NCI-H128 (cell line): Measurements from ENCODE around the gene POLRMT.

Experiments
- DNase-seq: peaks from one replicate; lab custom pipeline; 2025; ENCODE audit not compliant: unreplicated experiment; lab: John Stamatoyannopoulos, UW

The POLRMT gene

DNA sequence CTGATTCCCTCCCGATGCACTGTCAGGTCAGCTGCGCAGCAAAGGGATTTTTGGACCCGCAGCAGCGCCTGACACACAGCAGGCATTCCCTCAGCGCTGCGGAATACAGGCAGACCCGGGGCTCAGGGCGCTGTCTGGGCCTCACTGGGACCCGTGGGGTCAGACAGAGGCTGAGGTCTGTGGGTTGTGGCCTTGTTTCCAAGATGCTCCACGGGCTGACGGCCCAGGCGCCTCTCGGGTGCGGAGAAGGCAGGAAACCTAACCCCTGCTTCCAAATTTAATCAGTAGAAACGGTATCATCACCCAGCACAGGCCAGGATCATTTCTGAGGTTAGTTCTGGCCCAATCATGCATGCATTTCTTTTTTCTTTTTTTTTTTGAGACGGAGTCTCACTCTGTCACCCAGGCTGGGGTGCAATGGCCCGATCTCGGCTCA lies 30.4 kb upstream of the POLRMT start:
- DNase-seq, result no peak

DNA sequence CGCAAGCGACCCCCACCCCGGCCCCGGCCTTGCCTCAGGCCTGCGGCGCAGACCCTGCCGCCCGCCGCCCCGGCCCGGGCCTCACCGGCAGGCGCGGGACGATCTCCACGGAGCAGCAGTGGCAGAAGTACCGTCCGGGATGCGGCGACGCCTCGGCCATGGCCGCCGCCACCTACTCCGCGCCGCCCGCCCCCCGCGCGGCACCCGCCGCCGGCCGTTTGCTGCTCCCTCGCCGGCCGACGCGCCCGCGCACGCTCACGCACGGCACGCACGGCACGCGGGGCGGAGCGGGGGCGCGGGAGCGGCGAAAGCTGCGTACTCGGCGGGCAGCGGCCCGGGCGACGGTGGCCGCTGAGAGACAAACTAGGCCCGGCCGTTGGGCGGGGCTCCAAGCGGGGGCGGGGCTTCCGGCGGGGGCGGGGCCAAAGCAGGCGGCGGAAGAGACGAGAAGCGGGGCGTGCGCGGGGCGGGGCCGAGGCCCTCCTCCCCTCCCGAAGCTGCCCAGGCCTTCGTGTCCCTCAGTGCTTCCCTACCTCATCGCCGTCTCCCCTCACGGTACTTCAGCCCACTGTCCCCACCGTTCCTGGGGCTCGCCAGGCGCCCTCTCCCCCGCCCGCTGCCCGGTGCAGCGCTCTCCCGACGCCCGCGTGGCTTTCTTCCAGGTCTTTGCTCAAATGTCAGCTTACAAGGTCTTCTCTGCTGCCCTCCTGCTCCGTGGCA lies 29.8 kb upstream of the POLRMT start, which contains the start of gene RNF126:
TSS of gene RNF126 (minus strand) at position 253 of the 720 bp plus-strand sequence. CDS start at position 160, 93 bp downstream.
- DNase-seq, result peak; percentile 79

DNA sequence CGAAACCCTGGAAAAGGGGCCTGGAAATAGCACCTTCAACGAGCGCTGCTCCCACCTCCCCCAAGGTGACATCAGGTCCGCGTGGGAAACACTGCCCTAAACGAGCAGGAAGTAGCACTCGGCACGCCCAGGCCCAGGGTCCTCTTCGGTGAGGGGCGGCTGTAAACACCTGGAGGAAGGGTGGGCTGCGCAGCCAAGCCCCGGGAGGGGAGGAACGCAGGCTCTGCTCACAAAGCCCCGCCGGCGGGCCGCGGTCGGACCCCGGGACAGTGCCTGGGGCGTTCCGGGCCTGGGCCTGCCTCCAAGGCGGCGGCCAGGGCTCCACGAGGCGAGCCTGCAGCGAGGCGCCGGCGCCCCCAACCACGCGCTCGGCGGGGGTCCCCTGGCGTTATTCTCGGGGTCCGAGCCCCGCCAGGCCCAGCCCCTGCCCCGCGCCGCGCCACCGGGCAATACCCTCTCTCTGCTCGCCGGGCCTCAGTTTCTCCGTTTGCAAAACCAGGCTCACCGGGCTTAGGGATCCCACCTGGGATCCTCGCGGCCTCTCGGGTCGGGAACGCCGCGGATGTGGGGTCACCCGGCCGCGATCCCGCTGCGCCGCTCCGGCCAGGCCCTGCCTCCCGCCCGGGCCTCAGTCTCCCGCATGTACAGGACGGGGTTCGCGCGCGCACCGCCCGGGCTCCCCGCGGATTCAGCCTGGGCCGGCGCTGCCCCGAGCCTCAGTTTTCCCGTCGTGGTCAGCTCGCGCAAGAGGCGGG lies 29.0 kb upstream of the POLRMT start:
- no peak for DNase-seq

DNA sequence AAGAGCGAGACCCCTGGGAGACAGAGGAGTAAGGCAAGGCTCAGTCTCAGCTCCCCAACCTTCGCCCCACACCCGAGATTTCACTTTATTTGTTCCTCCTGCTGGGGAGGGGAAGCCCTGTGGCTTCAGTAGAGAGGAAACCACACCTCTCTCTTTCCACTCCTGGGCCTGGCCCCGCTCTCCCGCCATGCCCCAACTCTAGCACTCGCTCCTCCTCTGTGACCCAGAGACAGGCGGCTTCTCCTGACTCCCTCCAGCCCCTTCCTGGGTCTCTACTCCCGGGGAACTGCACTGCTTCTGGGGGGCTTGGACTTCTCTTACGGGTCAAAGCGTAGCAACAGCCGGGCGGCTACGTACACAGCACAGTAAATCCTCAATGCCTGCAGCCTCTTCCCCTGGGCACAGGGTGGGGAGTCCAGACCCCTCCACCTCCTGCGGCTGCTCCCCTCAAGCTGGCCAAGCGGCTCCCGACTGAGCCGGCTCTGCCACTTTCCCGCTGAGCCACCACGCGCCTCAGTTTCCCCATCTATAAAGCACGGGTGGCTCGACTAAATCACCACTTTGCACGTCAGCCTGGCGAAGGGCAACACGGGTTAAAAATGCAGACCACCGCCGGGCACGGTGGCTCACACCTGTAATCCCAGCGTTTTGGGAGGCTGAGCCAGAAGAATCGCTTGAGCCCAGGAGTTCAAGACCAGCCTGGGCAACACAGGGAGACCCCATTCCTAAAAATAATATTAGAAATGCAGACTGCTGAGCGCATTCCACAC lies 28.3 kb upstream of the POLRMT start:
- DNase-seq, result no peak

DNA sequence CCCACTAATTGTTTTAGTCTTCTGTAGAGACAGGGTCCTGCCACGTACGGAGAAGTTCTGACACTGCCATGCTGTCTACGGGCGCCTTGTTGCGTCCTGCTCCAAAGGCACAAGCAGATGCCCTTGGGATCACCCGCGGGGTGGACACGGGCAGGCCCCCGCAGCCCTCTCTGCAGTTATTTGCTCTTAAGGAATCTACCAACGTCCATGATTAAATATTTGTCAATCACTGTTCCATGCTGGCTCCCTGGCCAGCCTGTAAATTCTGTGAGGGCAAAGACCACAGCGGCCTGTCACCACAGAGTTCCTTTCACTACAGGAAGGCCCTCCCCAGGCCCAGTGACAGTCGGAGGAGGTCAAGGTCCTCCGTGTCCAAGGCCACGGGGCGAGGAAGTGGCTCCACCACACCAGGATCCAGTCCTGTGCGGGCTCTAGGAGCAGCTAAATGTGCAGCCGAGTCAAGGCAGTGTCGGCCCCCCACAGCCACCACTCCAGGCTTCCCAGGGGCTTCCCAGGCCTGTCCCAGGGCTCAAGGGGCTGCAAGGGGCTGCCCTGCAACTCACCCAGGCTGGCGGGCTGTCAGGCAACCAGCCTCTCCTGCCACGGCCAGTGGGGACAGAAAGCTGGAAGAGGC lies 27.6 kb upstream of the POLRMT start:
- DNase-seq, result no peak

DNA sequence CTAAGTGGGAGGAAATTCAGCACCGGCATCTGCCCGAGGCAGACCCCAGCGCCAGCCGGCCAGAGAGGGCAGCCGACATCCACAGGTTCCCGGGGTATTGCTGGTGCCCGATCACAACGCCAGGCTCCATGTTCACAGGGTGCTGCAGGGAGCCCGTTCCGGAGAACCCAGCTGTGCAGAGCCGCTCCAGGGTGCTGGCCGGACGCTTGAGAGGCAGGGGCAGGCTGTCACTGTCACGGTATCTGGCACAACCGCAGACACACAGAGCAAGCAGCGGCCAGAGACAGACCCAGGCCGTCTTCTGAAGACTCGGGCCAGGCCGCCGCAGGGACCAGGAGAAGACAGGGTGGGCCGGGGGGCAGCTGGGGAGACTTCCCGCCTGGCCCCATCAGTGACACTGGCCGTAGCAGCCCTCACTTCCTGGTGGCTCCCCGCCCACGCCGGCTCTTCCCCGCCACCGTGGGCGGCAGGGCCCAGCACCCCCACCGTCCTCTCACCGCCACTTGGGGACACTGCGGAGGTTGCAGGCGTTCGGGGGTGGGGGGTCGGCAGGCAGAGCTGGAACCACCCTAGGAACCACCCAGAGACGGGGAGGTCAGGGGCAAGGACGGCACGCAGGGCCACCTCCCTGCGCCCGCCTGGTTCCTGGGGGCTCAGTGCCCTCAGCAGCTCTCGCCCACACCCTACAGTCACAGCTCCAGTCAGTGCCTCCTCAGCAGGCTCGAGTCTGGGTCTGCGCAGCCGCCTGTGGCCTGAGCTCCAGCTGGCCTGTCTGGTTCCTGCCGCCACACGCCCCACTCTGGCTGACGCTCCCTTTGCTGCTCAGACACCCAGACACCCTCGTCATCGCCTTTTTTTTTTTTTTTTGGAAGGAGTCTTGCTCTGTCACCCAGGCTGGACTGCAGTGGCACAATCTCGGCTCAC lies 25.8 kb upstream of the POLRMT start:
- DNase-seq, result no peak

DNA sequence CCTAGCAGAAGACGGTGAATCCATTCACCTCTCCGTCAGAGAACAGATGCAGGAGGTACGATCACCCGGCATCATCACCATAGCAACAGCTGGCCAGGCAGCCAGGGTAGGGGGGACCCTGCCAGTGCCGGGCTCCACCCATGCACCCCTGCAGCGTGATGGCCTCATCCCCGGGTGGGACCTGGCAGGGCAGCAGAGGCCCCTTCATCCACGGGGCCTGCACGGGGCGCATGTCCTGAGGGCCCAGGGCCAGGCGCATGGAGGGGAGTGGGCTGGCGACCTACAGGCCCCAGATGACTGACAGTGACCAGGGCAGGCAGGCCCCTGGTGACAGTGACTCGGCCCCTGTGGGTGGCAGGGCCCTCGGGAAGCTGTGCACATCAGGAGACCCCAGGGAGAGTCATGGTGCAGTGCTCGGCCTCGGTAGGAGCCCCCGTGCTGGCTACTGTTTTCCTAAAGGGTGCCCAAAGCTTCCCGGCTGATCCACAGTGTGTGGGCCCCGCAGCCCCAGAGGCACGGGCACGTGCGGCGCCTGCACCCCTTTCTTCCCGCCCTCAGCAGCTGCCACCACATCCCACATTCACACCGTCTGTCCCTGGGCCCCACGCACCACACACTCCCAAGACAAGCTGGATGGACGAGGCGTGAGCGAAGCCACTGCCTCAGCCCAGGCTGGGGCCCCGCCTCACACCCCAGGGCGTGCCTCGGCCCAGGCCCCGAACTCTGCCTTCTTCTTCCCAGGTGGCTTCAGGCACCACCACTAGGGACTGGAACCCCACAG lies 24.9 kb upstream of the POLRMT start:
- DNase-seq, result no peak

DNA sequence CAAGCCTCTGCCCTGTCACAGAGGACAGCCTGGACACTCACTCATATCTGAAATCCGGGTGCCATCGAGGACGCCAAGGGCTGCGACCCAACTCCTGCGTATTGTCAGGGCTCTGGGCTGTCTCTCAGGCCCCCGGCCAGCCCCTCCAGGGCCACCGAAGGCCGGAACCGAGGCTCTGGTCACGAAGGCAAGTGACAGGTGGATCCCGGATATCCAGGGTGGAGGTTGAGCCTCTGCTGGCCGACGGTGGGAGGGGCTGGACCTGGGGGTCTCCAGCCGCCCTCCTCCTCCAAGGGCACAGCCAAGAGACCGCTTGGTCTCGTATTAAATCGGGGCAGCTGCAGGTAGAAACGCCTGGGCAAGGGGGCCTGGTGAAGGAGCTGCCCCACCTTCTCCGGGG lies 24.3 kb upstream of the POLRMT start:
- no peak for DNase-seq

DNA sequence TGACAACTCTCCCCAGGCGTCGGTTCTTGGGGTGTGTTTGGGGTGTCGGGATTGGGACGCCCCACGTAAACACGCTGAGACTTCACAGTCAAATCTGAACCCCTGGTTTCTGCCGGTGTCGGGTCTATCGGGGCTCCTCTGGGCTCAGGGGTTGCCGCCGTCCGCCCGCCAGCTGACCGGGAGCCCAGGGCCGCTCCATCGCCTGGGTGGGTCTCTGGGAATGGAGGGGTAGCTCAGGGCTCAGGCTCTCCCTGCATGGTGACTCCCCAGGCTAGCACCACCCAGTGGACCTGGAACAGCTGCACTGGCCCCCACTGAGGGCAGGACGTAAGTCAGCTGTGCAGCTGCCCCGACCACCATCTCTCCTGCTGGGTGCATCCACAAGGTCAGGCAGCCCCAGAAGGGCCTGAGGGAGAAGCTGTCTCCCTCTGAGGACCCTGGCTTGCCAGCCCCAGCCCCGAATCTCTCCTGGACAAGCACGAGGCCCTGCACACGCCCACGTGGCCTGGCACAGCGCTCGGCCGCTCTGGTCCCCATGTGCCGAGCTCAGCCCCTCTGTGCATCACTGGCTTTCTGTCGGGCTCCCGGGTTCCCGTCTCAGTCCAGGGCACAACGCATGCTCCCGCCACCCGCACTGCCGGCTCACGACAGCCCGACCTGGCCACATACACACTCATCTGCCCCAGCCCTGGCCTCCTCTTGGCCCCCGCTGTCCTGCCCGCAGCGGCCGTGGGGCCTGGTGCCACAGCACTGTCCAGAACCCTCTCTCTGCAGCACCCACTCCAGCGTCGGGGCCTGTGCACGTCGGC lies 23.6 kb upstream of the POLRMT start:
- DNase-seq, result no peak

DNA sequence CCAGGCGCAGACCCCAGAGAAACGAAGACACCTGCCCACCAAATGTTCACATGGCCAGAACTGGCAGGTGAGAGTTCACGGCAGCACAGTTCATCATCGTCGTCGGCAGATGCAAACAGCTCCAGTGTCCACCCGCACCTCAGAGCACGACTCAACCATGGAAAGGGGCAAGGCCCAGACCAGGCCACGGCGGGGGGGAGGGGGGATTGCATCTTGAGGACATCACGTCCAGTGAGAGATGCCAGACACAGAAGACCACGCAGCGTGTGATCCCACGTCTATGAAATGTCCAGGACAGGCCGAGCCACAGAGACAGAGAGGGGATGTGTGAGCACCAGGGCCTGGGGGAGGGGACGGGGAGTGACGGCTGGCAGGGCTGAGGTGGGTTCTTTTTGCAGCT lies 22.4 kb upstream of the POLRMT start:
- no peak for DNase-seq

DNA sequence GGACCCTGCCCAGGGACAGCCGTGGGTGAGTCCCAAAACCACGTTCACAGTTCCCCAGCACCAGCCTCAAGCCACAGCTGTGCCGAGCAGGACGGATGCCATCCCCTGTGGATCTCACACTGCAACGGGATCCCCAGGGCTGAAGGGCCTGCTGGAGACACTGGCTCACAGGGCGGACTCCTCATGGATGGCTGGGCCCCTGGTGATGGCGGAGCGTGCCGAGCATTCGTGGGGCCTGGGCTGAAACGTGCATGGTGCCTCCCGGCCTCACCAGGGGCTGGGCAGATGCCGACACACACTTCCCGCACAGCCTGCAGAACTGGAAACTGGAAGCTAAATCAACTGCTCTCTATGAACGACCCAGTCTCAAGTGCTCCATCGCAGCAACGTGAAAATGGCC lies 20.1 kb upstream of the POLRMT start:
- DNase-seq, result no peak

DNA sequence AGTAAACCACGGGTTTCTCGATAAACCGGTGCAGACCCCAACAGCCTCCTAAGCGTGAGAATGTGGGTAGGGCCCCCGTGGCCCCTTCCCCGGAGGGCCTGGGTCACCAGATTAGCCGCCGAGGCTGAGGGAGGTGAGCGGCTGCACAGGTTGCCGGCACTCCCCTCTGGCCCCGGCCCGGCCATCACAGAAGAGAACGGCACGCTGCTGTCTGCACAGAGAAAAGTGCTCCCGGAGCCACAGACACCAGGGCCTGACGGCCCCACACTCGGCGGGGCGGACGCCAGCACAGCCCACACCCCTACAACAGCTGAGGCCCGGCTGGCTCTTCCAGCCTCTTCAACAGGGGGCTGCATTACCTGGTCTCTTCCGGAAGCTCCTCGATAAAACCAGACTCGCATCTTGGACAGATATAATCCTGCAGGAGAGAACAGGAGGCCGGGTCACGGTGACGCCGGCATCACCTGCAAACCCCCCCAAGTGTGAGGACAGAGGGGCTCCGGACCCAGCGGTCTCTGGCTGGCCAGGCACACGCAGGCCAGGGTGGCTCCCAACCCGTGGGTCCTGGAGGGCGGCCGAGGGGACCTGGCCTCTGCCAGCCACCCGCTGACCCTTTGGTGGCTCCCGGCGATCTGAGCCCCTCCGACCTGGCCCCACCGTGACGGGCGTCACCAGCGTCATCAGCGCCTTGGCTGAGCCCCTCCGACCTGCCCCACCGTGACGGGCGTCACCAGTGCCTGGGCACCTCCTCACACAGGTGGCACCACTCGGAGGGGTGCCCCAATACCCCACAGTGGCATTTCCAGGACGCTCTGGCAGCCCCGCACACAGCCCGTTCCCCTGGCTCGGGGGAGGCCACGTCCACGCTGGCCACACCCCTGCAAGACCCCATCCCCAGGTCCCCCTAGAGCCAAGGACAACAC lies 19.4 kb upstream of the POLRMT start:
- DNase-seq, result no peak

DNA sequence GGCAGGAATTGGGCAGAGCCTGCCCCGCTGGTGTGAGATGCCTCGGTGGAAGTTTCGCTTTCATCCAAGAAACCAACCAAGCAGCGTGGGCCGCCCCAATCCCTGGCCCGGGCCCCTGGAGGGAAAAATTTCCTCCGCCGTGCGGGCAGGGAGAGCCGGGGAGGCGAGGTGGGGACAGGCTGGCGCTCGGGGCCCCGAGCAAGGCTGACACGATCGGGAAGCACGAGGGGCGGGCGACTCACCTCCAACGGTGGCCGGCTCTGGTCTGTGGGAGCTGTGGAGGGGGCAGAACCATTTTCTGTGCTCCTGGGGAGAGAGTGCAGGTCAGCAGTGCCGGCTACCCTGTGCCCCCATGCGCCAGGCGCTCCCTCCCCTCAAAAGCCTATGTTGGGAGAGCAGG lies 18.7 kb upstream of the POLRMT start:
- no peak for DNase-seq

DNA sequence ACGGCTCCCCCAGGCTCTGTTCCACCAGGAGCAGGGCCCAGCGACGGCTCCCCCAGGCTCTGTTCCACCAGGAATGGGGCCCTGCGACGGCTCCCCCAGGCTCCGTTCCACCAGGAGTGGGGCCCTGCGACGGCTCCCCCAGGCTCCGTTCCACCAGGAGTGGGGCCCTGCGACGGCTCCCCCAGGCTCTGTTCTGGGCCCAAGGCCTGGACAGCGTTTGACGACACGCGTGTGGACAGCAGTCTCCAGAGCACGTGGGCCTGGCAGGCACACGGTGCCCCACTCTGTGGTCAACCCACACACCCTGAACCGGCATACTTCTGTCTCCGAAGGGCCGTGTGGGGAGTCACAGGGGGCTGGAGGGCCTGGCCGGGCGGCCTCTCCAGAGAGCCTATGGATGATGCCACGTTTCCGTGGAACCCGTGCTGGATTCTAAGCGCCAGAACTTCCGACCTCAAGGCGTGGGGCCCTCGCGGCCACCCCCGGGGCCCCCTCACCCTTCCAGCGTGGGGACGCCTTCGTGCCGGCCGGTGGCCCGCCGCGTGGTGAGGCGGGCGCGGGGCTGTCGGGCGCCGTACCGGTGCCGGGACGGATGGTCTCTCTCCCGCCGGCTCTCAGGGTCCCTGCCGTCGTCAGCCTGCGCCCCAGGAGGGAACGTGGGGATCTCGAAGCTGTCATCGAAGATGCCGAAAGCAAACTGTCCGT lies 17.9 kb upstream of the POLRMT start:
- DNase-seq, result no peak

DNA sequence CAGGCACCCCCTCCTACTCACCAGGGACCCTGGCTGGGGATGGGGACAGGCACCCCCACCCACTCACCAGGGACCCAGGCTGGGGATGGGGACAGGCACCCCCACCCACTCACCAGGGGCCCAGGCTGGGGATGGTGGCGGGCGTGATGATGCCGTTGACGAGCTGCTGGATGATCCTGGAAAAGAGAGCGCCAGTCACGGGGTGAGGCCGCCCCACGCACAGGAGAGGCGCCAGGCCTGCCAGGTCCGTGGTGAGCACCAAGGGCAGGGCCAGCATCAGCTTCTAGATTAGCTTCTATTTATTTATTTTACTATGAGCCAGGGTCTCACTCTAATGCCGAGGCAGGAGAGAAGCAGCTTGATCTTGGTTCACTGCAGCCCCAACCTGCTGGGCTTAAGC lies 16.8 kb upstream of the POLRMT start:
- no peak for DNase-seq

DNA sequence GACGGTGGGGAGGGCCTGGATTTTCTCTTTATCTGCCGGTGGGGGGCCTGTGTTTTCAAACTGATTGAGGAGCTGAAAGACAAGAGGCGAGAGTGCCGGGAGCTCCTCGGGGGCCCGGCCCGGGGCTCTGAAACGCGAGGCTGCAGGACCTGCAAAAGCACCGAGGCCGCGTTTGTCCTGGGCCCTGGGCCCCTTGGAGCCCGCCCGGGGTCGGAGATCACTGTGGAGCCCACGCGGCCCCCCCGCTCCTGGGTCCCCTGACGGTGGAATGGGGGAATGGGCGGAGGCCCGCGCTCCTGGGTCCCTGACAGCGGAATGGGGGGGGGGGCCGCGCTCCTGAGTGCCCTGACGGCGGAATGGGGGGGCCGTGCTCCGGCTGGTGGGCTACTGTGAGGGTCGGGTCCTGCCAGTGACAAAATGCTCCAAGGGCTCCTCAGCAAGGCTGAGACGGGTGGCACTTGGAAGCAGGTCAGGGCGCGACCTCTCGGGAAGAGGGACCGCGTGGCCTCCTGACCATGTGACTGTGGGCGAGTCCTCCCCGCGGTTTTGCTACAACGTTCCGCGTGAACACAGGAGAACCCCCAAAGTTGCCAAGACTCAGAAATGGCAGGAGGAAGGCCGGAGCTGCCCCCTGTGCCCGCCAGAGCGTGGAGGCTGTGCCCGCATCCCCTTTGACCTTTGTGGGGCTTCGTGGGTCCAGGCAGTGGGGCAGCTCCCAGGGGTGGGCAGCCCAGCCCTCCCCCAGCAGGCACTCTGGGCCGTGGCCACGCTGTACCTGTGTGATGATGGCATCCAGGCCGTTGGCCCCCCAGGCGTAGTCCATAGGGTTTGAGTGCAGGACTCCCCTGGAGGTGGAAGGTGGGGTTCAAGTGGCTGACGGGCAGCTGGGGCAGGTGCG lies 15.8 kb upstream of the POLRMT start:
- no peak for DNase-seq
